HG02588 (cell line): ENCODE data around the gene BCR.
"Not testable (repeated sequence)": the region's sequence is repeated elsewhere in the genome, so short reads cannot be mapped to it uniquely, and the experiment has no call there.

Source experiments
- ATAC-seq: cut with Tn5 transposase; IDR thresholded peaks from one replicate; pipeline ENCODE4 v1.9.1; 2021; ENCODE audit warnings: mild to moderate bottlenecking, moderate library complexity; ENCODE audit not compliant: unreplicated experiment

The BCR gene

DNA sequence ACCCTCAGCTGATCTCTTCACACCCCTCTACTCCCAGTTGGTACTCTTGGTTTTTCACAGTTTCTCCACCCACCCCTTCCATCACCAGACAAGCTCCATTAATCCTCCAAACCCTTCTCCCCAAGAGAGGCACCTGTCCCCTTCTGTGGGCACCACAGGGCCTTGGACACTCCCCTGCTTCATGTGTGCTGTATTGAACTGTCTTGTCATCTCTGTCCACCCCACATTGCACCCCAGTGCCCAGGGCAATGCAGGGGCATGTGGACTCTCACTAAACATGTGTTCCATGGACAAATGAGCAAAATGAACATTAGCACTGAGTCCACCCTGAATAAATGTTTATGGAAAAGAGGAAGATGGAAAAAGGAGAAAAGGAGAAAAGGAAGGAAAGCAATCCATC is 181.4 kb downstream of the BCR start:
- no peak for ATAC-seq

DNA sequence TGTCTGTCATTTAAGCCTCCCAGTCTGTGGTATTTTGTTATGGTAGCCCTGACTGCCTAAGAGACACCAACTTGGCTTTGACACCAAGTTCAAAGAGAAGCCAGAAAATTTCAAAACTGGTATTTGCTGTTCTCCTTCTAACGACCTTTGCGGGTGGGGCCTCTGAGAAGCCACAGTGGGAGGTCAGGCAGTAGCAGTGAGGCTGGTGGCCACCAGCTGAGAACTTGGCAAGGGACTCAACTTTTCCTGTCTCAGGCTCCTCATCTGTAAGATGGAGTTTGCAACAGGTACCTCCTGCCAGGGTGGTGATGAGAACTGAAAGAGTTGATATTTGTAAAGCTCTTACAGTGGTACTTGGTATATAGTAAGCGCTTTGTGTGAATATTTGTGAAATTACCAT is 183.4 kb downstream of the BCR start:
- no peak for ATAC-seq

DNA sequence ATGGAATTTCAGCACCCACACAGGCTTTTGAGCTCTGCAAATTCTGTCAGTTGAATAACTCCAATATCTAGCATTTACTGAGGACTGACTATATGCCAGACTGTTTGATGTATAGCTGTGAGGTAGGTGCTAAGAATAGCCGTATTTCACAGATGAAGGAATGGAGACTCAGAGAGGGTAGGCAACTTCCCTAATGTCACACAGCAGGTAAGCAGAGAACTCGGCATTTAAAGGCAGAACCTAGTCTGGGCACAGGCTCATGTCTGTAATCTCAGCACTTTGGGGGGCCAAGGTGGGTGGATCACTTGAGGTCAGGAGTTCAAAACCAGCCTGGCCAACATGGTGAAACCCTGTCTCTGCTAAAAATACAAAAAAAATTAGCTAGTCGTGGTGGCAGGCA is 184.1 kb downstream of the BCR start:
- no peak for ATAC-seq

DNA sequence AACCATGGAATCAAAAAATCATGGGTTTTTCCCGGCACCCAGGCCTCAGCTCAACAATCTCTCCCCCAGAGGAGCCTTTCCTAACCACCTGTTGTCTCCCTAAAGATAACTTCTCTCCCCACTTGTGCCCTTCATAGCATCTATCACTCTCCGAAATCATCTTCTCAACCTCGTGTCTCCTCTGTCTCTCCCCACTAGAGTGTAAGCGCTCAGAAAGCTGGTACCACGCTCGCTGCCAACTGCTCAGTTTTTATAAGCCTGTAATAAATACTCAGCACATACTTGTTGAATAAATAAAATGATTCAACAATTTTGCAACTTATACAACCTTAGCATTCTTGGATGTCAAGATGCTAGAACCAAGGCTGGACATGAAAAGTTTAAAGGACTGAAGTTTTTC is 185.2 kb downstream of the BCR start:
- ATAC-seq = no peak

DNA sequence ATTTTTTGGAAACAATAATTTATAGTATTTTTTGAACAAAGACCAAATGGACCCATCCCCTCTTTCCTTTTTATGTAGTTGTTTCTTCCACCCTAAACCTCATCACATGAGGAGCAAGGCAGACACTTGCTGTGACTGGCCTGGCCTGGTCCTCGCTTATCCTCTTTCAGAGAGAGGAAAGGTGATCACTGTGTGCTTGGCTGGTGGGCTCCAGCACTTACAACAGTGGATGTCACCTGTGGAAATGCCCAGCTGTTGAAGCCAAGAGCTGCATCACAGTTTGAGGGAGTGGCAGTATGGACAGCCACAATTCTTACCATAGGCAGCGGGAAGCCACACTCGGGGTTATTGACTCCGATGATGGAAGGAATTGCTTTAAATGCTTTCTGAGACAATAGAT is 185.7 kb downstream of the BCR start:
- ATAC-seq = no peak

DNA sequence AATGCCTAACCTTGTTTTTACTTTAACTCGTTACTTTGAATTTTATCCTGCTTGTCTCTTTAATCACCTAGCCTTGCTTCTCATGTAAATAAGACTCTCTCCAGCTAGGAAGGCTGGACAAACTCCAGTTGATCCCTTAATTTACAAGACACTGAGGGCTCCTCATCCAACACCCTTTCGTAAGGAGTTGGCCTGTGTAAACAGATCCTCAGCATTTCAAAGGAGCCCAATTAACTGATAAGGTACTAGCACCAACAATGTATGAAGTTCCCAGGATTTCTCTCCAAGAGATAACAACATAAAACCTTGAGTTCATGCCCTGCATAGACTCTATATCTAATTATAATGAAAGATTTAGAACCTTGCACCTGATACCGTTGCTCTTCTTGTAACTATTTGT is 186.9 kb downstream of the BCR start:
- not testable (repeated sequence) for ATAC-seq
